ENCODE measurements around the gene CREB5.

Gene CREB5

GRCh38 chr7:28407651-28408050 is 4.7 kb upstream of the CREB5 start:
- DNase-seq (ENCODE audit: low spot score), result no peak

GRCh38 chr7:28408105-28408959 is 4.0 kb upstream of the CREB5 start:
- no peak for DNase-seq (ENCODE audit: low spot score)

GRCh38 chr7:28408960-28409715 is 3.2 kb upstream of the CREB5 start:
- DNase-seq (ENCODE audit: low spot score), result no peak

DNA sequence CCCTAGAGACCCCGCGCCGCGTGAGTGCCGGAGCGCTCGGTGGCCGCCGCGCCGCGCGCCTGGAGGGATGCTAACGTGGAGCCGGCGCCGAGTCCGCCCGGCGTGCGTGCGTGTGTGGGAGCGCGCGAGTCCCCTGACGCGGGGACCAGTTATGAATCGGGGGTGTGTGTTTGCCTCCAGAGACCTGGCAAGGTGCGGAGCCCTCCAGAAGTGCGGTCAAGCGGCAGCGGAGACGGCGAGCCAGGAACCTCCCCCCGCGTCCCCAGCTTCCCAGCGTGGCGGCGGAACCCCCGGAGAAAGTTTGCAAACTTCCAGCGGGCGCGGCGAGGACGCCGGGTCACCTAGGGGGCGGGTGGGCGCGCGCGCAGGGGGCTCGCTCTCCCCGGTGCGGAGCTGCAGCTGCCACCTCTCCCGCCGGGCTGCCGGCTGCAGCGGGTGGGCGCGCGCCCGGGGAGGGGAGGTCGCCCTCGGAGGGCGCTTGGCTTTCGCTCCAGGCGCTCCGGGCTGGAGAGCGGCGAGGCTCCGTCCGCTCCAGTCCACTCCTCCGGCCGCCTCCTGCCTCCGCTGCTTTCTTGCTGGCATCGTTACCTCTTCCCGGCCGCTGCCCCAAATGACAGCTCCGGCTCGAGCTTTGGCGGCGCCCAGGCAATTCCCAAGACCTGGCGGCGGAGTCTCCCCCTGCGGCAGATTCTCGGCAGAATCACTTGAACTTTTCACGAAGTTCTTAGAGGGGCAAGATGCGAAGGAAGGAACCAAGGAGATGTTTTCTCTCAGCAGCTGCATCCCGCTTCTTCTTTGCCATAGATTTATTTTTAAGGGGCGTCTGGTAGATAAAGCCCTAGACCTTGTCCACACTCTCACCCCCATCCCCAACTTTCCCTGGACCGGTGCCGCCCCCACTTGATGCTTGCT is 2.3 kb upstream of the CREB5 start:
- no peak for DNase-seq (ENCODE audit: low spot score)

- no peak for DNase-seq (ENCODE audit: low spot score)
Observed at GRCh38 chr7:28410628-28411531, 1.4 kb upstream of the CREB5 start.

GRCh38 chr7:28413011-28413410 is 693 bp downstream of the CREB5 start:
- no peak for DNase-seq (ENCODE audit: low spot score)

- no peak for DNase-seq (ENCODE audit: low spot score)
Observed at GRCh38 chr7:28414453-28414852, 2.1 kb downstream of the CREB5 start.

GRCh38 chr7:28417321-28417940 is 5.1 kb downstream of the CREB5 start:
- no peak for DNase-seq (ENCODE audit: low spot score)

DNA sequence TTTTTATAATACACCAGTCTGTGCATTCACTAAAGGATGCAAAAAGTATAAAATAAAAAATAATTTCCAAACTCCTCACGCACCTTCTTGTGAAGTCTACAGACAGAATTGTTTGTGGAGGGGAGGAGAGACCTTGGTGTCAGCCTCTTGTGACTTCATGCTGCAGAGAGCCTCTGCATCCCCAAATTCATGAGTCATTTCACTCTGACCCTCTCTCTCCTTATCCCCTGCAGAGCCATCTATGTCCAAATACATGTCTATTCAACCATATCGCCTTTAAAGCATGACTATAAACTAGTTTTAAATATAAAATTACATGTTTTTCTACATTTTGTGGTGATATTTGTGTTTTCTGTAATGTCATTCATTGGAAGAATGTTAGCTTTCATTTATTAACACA is 6.0 kb downstream of the CREB5 start:
- DNase-seq (ENCODE audit: low spot score), result no peak

GRCh38 chr7:28418966-28419365 is 6.6 kb downstream of the CREB5 start:
- DNase-seq (ENCODE audit: low spot score), result no peak

GRCh38 chr7:28419716-28420115 is 7.4 kb downstream of the CREB5 start:
- DNase-seq (ENCODE audit: low spot score), result no peak

DNA sequence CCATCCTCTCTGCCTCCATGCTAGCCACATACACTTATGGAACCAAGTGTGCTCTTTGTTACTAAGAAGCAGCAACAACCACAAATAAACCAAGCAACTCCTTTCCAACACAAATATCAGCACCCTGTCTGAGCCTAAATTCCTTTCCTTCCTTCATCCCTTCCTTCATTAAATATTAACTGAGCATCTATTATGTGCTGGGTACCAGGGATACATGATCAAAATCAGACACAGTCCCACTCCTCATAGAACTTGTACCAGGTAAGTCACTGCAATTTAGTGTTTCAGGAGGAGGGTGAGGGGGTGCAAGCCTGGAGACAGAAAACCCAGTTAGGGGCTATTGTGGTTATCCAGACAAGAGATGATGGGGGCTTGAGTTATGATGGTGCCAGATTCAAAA is 10.8 kb downstream of the CREB5 start:
- DNase-seq (ENCODE audit: low spot score), result no peak

DNA sequence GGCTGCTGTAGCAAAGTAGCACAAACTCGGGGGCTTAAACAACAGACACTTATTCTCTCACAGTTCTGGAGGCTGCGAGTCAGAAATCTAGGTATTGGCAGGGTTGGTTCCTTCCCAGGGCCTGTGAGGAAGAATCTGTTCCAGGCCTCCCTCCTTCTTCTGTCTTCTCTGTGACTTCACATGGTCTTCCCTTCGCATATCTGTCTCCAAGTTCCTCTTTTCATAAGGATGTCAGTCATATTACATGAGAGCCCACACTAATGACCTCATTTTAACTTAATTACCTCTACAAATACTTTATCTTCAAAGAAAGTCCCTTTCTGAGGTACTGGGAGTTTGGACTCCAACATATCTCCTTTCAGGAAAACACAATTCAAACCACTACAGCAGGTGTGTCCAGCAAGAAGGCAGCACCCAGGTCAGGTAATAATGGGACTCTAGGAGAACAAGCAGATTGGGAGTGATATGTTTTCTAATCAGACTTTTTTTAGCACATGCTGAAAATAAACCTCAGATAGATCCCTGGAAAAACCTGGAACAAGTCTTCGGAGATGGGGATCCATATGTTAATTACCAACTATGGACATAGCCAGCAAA is 11.7 kb downstream of the CREB5 start:
- no peak for DNase-seq (ENCODE audit: low spot score)

DNA sequence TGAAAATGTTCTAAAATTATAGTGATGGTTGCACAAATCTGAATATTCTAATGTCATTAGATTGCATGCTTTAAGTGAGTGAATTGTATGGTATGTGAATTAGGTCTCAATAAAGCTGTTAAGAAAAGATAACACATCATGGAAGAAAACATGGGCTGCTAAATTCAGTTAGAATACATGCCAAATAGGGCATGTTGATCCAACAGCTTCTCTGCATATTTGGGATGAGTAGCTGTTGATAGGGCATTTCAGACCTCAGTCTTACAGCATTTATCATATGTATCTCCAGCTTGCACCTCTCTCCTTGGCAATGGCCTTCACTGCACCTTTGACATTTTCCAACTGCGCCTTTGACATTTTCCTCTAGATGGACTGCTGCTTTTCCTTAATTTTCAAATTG is 13.2 kb downstream of the CREB5 start:
- no peak for DNase-seq (ENCODE audit: low spot score)

GRCh38 chr7:28427236-28427635 is 14.9 kb downstream of the CREB5 start:
- no peak for DNase-seq (ENCODE audit: low spot score)

DNA sequence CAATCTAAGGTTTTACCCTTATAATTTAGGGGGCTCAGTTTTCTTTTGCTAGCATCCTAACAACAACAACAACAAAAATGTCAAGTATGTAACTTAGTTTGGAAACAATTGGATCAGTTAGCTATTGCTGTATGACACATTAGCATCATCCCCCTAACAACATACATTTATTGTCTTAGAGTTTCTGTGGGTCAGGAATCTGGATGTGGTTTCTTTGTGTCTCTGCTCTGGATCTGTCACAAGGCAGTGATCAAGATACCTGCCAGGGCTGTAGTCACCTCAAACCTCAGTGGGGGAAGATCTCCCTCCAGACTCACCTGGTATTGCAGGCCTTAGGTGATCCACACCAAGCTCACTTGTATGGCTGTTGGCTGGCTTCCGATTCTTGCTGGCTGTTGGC is 18.3 kb downstream of the CREB5 start:
- no peak for DNase-seq (ENCODE audit: low spot score)

DNA sequence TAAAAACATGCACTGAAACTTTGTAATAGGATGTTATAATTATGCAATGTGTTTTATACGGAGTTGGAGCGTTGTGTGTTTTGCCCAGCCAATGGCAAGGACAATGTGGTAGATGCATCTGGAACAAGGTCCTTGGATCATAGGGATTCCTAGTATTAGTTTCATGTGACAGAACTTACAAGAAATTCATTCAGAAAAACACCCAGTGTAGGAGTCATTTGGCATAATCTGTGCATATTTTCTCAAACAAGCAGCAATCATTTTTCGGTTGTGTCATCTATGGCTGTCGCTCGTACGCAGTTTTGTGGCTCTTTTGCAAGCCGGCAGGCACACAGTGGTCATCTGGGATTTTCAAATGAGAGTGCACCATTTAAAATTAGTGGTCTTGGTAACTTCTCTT is 19.8 kb downstream of the CREB5 start:
- DNase-seq (ENCODE audit: low spot score), result no peak

DNA sequence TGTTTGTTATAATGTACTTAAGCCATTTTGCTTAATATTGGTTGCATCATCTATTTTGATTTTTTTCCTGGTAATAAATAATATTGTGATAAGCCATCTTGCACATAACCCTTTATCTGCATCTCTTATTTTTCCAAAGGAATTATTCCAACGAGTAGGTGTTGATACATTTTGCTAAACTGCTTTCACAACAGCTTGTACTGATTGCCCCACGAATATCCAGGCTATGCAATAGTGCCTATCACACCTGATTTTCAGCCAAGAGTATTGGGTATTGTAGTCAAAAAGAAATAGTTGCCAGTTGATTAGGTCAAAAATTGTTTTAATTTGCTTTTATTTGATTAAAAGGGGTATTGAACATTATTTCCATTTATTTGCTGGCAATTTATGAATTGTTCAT is 20.7 kb downstream of the CREB5 start:
- no peak for DNase-seq (ENCODE audit: low spot score)

DNA sequence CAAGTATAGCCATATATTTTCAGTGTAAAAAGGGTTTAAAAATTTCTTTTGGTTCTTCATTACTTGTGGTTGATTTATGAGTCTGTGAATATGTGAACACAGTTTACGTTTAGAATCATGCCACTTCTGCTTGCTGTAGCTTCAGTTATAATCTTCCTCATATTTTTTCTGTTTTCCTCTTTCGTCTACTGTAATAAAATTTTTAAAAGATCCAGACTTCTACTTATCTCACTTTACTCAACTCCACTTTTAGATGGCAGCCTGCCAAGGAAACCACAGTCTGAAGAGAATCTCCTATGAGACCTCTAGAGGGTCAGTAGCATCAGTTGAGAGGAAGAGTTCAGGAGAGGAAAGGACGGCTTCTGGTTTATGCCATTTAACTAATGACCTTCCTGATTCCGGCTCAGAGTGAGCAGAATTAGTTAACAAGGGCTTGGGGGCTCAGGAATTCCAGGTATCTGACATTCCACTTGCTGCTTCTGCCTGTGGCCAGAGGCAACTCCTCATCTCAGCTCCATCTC is 21.4 kb downstream of the CREB5 start:
- no peak for DNase-seq (ENCODE audit: low spot score)

DNA sequence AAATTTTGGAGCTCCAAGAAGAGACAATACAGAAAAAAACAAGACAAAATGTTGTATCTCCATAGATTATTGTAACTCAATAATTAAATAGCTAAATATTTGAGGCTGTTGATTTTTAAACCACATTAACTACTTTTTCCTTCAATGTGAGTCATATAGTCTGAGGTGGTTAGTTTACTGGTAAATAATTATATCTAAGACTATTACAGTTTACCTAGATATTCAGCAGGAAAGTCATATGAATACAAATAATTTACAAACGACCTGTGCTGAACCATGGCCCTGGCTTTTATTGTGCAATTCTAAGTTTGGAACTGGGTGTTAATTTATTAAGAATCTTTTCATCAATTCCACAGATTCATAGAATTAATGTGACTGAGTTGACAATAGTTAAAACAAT is 22.2 kb downstream of the CREB5 start:
- DNase-seq (ENCODE audit: low spot score), result no peak

Data from hematopoietic multipotent progenitor cell treated with erythropoietin and hydrocortisone succinate and interleukin-3 and kit ligand, for 17 days (in vitro differentiated cells).